ENCODE measurements around the gene ITGA2. TPM values are rescaled to one million over a fixed set of nuclear protein-coding genes. Genes with fewer than 3 reads are reported as not detected.
A peak's percentile ranks its signal among the peaks of the same experiment; 100 is the strongest.

The ITGA2 gene
- total and polyA plus RNA-seq, 2 experiments from 2014 or later, result 10.4 to 21.5 TPM

DNA sequence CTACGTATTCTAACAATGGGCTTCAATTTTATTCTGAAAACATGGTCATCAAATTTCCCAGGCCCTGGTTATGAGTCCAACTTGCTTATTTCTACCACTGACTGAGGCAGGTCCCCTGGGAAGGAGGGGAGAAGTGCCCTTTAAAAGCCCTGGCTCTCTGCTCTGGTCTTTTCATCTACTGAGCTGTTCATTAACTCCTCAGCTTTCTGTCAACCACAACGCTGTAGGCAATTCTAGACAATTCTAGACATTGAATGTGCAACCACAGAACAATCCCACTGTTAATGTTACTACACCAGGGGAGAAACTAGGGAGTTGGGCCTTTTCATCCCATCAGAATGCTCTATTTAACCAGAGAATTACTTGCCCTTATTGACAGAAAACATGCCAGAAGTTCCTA, 110.4 kb downstream of the ITGA2 start:
- Histone ChIP-seq H2AFZ (no peak overlapping the region), H3K9me3 (ENCODE audit: low read depth) (no peaks in the 10 kb centered on the region), H3K79me2 (ENCODE audit: insufficient read depth) (no peaks in the 10 kb centered on the region), H3K4me1 (ENCODE audit: insufficient read depth) (peaks cover 14% of the 10 kb centered on the region; the same call in 1 of the 2 replicates), H3K4me2 (ENCODE audit: unreplicated experiment) (no peak overlapping the region), H3F3A (ENCODE audit: insufficient read depth) (peaks cover 66% of the 10 kb centered on the region), H3K27me3 (replicated peaks; ENCODE audit: insufficient read depth) (no peaks in the 10 kb centered on the region), H3K4me3 (no peak overlapping the region), H4K20me1 (ENCODE audit: insufficient read depth) (no peaks in the 10 kb centered on the region), H3K9ac (no peak overlapping the region), H3K27ac (peak overlapping the region; percentile 6; the same call in 1 of the 2 replicates), H3K36me3 (ENCODE audit: low read depth) (peaks cover 35% of the 10 kb centered on the region; the same call in 1 of the 2 replicates), H3K9me2 (ENCODE audit: insufficient read depth) (no peaks in the 10 kb centered on the region)
- TF ChIP-seq EZH2 (IDR thresholded peaks at IDR 0.05; ENCODE audit: insufficient read depth, poor library complexity, severe bottlenecking), result no peak
- peak; percentile 13 for DNase-seq
- in situ Hi-C loops (cut with MboI), result loop anchor here (5.0 to 25.0 kb wide), 2 partner anchors 152 to 387 kb away; no protein-coding TSS in a partner anchor
- WGBS, 2 experiments (ENCODE audit: low coverage in 1 of 2, low lambda C conversion rate in 2 of 2, missing lambda C conversion rate in 2 of 2), result 74 to 75% methylated on average over 2 of the region's 2 CpGs

DNA sequence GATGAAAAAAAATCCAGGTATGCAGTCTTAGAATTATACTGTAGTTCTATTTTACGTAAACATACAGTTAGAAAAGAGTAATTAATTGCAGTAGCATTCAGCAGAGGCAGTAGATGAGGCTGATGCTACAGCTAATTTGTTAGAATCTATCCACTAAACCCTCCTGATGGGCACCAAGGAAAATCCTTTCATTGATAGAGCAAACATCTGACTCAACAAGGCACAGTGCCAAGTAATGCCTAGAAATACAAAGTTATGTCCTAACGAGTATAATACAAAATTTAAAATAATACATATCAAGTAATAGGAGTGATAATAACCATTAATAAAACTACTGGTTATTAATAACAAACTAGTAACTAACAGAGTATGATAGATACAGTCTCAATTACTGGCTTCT, 111.5 kb downstream of the ITGA2 start:
- TF ChIP-seq EZH2 (IDR thresholded peaks at IDR 0.05; ENCODE audit: insufficient read depth, poor library complexity, severe bottlenecking) (no peak), EZH2phosphoT487 (IDR thresholded peaks at IDR 0.05; ENCODE audit: insufficient read depth, low read depth) (no peak)
- H3F3A ChIP-seq (ENCODE audit: insufficient read depth), result peaks cover 67% of the 10 kb centered on the region
- no peak overlapping the region for H2AFZ ChIP-seq
- in situ Hi-C loops (cut with MboI), result no loop called here
- no peaks in the 10 kb centered on the region for H3K79me2 ChIP-seq (ENCODE audit: insufficient read depth)
- no peaks in the 10 kb centered on the region for H3K9me2 ChIP-seq (ENCODE audit: insufficient read depth)
- H3K9ac ChIP-seq, result no peak overlapping the region
- peaks cover 30% of the 10 kb centered on the region; the same call in 1 of the 2 replicates for H3K36me3 ChIP-seq (ENCODE audit: low read depth)
- H3K4me3 ChIP-seq, result no peak overlapping the region
- no peaks in the 10 kb centered on the region for H3K9me3 ChIP-seq (ENCODE audit: low read depth)
- H3K4me1 ChIP-seq (ENCODE audit: insufficient read depth), result peaks cover 14% of the 10 kb centered on the region; the same call in 1 of the 2 replicates
- 81% methylated on average over 2 of the region's 2 CpGs for WGBS, 2 experiments (ENCODE audit: low coverage in 1 of 2, low lambda C conversion rate in 2 of 2, missing lambda C conversion rate in 2 of 2)
- H3K27me3 ChIP-seq (replicated peaks; ENCODE audit: insufficient read depth), result no peaks in the 10 kb centered on the region
- H3K4me2 ChIP-seq (ENCODE audit: unreplicated experiment), result no peak overlapping the region
- no peaks in the 10 kb centered on the region for H4K20me1 ChIP-seq (ENCODE audit: insufficient read depth)
- H3K27ac ChIP-seq, result no peak overlapping the region
- DNase-seq, result peak; percentile 24

DNA sequence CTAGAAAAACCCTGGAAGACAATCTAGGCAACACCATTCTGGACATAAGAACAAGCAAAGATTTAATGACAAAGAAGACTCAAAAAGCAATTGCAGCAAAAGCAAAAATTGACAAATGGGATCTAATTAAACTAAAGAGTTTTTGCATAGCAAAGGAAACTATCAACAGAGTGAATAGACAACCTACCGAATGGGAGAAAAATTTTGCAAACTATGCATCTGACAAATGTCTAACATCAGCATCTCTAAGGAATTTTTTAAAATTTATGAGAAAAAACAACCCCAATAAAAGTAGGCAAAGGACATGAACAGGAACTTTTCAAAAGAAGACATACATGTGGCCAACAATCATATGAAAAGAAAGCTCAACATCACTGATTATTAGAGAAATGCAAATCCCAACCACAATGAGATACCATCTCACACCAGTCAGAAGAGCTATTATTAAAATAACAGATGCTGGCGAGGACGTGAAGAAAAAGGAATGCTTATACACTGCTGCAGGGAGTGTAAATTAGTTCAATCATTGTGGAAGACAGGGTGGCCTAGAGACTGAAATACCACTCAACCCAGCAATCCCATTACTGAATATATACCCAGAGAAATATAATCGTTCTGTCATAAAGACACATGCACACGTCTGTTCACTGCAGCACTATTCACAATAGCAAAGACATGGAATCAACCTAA, 116.6 kb downstream of the ITGA2 start:
- H3K79me2 ChIP-seq (ENCODE audit: insufficient read depth), result peaks cover 28% of the 10 kb centered on the region
- H3K9me2 ChIP-seq (ENCODE audit: insufficient read depth), result no peaks in the 10 kb centered on the region
- H3K9ac ChIP-seq, result no peak overlapping the region
- H3F3A ChIP-seq (ENCODE audit: insufficient read depth), result peaks cover 40% of the 10 kb centered on the region; the same call in 1 of the 2 replicates
- no peak overlapping the region for H3K4me2 ChIP-seq (ENCODE audit: unreplicated experiment)
- no peak for TF ChIP-seq EZH2phosphoT487 (IDR thresholded peaks at IDR 0.05; ENCODE audit: insufficient read depth, low read depth)
- TF ChIP-seq EZH2 (IDR thresholded peaks at IDR 0.05; ENCODE audit: insufficient read depth, poor library complexity, severe bottlenecking), result no peak
- H3K27ac ChIP-seq, result no peak overlapping the region
- no peak overlapping the region for H3K4me3 ChIP-seq
- H3K9me3 ChIP-seq (ENCODE audit: low read depth), result no peaks in the 10 kb centered on the region
- in situ Hi-C loops (cut with MboI), result no loop called here
- no peaks in the 10 kb centered on the region for H3K27me3 ChIP-seq (replicated peaks; ENCODE audit: insufficient read depth)
- H2AFZ ChIP-seq, result no peak overlapping the region
- peaks cover 12% of the 10 kb centered on the region for H3K4me1 ChIP-seq (ENCODE audit: insufficient read depth)
- 94 to 97% methylated on average over 5 of the region's 5 CpGs for WGBS, 2 experiments (ENCODE audit: low coverage in 1 of 2, low lambda C conversion rate in 2 of 2, missing lambda C conversion rate in 2 of 2)
- no peak for DNase-seq
- H3K36me3 ChIP-seq (ENCODE audit: low read depth), result peaks cover 24% of the 10 kb centered on the region; the same call in 1 of the 2 replicates
- H4K20me1 ChIP-seq (ENCODE audit: insufficient read depth), result no peaks in the 10 kb centered on the region

DNA sequence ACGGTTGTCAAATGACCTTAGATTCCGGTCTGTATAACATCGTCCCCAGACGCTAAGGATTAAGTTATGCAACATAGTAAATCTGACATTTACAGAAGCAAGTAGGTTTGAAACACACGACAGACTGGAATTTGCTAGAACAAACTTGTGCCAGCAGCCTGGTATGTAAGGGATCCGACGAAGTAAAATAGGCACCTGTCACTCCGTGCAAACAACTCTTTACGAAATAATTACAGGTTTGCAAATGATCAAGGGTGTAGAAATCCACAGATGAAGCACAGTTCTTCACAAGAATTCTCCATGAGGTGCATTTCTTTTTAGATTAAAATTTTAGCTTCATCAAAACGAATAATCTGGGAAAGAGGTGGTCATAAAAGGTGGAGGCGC, 119.9 kb downstream of the ITGA2 start:
- peak overlapping the region; percentile 83 for H3K9ac ChIP-seq

More for the DNA sequence above, 119.9 kb downstream of the ITGA2 start:
- DNase-seq, result peak; percentile 38
- Histone ChIP-seq H3K79me2 (ENCODE audit: insufficient read depth) (peaks cover 28% of the 10 kb centered on the region), H2AFZ (peak overlapping the region; percentile 99), H3F3A (ENCODE audit: insufficient read depth) (peaks cover 17% of the 10 kb centered on the region; the same call in 1 of the 2 replicates), H3K9me2 (ENCODE audit: insufficient read depth) (no peaks in the 10 kb centered on the region), H3K9me3 (ENCODE audit: low read depth) (no peaks in the 10 kb centered on the region), H3K36me3 (ENCODE audit: low read depth) (peaks cover 14% of the 10 kb centered on the region; the same call in 1 of the 2 replicates), H3K4me3 (peak overlapping the region; percentile 86), H3K27ac (no peak overlapping the region), H3K27me3 (replicated peaks; ENCODE audit: insufficient read depth) (no peaks in the 10 kb centered on the region), H3K4me2 (ENCODE audit: unreplicated experiment) (peak overlapping the region; percentile 89), H3K4me1 (ENCODE audit: insufficient read depth) (peaks cover 12% of the 10 kb centered on the region; the same call in 1 of the 2 replicates), H4K20me1 (ENCODE audit: insufficient read depth) (no peaks in the 10 kb centered on the region)
- 2% methylated on average over 11 of the region's 11 CpGs for WGBS, 2 experiments (ENCODE audit: low coverage in 1 of 2, low lambda C conversion rate in 2 of 2, missing lambda C conversion rate in 2 of 2)
- no peak for TF ChIP-seq EZH2phosphoT487 (IDR thresholded peaks at IDR 0.05; ENCODE audit: insufficient read depth, low read depth)
- in situ Hi-C loops (cut with MboI), result no loop called here

Measured in GM23248 (cell line).